A549 (cell line): Measurements from ENCODE around the gene DUS4L.

Experiments
- MAFK ChIP-seq: fragments of 450-650 bp; IDR thresholded peaks from 2 replicates; pipeline ENCODE4 v1.6.1; 2014; ENCODE audit not compliant: partially characterized antibody
- POLR2A ChIP-seq: IDR thresholded peaks from 2 replicates; pipeline ENCODE4 v1.6.1; 2012; ENCODE audit warnings: mild to moderate bottlenecking, low read length
- RAD21 ChIP-seq, 2 experiments: fragments of >200 bp in 1 of 2; sonication (Bioruptor Twin) in 1 of 2; formaldehyde crosslinking in 1 of 2; IDR thresholded peaks in 1 of 2; conservative IDR thresholded peaks in 1 of 2; 2 replicates in 1 of 2; 3 replicates in 1 of 2; pipeline ENCODE4 v1.6.1; 2012 to 2018; ENCODE audit warnings: inconsistent platforms in 1 of 2
- RCOR1 ChIP-seq: fragments of 150-350 bp; IDR thresholded peaks from 2 replicates; pipeline ENCODE4 v1.6.1; 2014; ENCODE audit warnings: antibody characterized with exemption, low read length, low read depth
- RFX5 ChIP-seq: fragments of 450-650 bp; IDR thresholded peaks from 2 replicates; pipeline ENCODE4 v1.7.1; 2014; ENCODE audit warnings: antibody characterized with exemption, mild to moderate bottlenecking, moderate library complexity
- TF ChIP-seq, protein P1 (sequence below): IDR thresholded peaks from 2 replicates; pipeline ENCODE4 v1.6.1; 2012; ENCODE audit warnings: low read depth, borderline replicate concordance
- TF ChIP-seq, protein P2 (sequence below): fragments of >200 bp; sonication (Bioruptor Twin); formaldehyde crosslinking; IDR thresholded peaks from 3 replicates; pipeline ENCODE4 v1.5.1; 2016

DNA sequence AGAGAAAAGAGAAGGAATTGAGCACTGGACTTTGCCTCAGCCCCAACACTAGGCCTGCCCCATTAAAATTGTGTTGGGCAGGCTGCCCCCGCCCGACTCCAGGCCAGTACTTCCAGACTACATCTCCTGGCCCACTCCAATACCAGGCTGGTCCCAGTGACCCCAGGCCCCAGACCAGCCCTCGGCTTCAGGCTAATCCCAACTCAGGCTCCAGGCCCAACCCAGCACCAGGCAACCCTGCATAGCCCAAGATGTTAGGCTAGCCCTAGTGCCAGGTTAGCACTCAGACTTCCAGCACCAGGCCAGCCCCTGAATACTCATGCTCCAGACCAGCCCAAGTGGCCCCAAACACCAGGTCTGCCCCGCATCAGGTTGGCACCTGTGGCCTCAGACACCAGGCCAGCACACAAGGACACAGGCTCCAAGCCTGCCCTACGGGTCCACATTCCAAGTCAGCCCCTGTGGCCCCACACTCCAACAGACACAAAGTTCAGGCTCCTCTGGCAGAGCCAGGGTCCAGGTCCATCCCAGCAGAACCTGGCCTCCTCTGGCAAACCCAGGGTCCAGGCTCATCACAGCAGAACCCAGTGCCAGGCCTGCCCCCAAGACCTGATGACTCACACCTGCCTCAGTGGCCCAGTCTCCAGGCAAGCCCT lies 20.3 kb upstream of the DUS4L start:
- no peak for TF ChIP-seq RAD21 (conservative IDR thresholded peaks at IDR 0.05 in 1 of 2, IDR thresholded peaks at IDR 0.05 in 1 of 2)
- no peak for TF ChIP-seq RFX5
- no peak for TF ChIP-seq MAFK
- no peak for TF ChIP-seq RCOR1
- no peak for TF ChIP-seq POLR2A
- TF ChIP-seq, protein P1, sequence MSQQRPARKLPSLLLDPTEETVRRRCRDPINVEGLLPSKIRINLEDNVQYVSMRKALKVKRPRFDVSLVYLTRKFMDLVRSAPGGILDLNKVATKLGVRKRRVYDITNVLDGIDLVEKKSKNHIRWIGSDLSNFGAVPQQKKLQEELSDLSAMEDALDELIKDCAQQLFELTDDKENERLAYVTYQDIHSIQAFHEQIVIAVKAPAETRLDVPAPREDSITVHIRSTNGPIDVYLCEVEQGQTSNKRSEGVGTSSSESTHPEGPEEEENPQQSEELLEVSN = no peak
- TF ChIP-seq, protein P2, sequence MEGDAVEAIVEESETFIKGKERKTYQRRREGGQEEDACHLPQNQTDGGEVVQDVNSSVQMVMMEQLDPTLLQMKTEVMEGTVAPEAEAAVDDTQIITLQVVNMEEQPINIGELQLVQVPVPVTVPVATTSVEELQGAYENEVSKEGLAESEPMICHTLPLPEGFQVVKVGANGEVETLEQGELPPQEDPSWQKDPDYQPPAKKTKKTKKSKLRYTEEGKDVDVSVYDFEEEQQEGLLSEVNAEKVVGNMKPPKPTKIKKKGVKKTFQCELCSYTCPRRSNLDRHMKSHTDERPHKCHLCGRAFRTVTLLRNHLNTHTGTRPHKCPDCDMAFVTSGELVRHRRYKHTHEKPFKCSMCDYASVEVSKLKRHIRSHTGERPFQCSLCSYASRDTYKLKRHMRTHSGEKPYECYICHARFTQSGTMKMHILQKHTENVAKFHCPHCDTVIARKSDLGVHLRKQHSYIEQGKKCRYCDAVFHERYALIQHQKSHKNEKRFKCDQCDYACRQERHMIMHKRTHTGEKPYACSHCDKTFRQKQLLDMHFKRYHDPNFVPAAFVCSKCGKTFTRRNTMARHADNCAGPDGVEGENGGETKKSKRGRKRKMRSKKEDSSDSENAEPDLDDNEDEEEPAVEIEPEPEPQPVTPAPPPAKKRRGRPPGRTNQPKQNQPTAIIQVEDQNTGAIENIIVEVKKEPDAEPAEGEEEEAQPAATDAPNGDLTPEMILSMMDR = no peak
